HG03039 (cell line): Measurements from ENCODE around the gene PVALEF.

Source experiments
- ATAC-seq: cut with Tn5 transposase; IDR thresholded peaks from one replicate; pipeline ENCODE4 v1.9.1; 2021; ENCODE audit warnings: mild to moderate bottlenecking, moderate library complexity; ENCODE audit not compliant: unreplicated experiment

PVALEF gene

GRCh38 chr17:81194941-81195901, 29.9 kb downstream of the PVALEF start:
- ATAC-seq, result no peak

- no peak for ATAC-seq
These were observed 30.7 kb downstream of the PVALEF start for GRCh38 chr17:81195941-81196495.

GRCh38 chr17:81196505-81197408, 31.4 kb downstream of the PVALEF start:
- ATAC-seq, result no peak

- ATAC-seq, result no peak
These were observed 32.1 kb downstream of the PVALEF start for GRCh38 chr17:81197409-81197795.

GRCh38 chr17:81197831-81198490, 32.7 kb downstream of the PVALEF start:
- no peak for ATAC-seq

- ATAC-seq, result no peak
These were observed 33.6 kb downstream of the PVALEF start for GRCh38 chr17:81198826-81199481.

- ATAC-seq, result no peak
These were observed 34.1 kb downstream of the PVALEF start for GRCh38 chr17:81199482-81199830.

- no peak for ATAC-seq
These were observed 34.9 kb downstream of the PVALEF start for GRCh38 chr17:81200201-81200600.

GRCh38 chr17:81200695-81201580, 35.6 kb downstream of the PVALEF start:
- ATAC-seq, result no peak

GRCh38 chr17:81202318-81202717, 37.0 kb downstream of the PVALEF start:
- no peak for ATAC-seq

- ATAC-seq, result no peak
These were observed 37.8 kb downstream of the PVALEF start for GRCh38 chr17:81203136-81203535.

- ATAC-seq, result no peak
These were observed 39.3 kb downstream of the PVALEF start for GRCh38 chr17:81204578-81204977.

GRCh38 chr17:81206166-81206565, 40.9 kb downstream of the PVALEF start:
- ATAC-seq, result no peak

GRCh38 chr17:81206657-81207056, 41.4 kb downstream of the PVALEF start:
- ATAC-seq, result no peak

GRCh38 chr17:81207610-81208581, 42.6 kb downstream of the PVALEF start:
- ATAC-seq, result no peak

- ATAC-seq, result no peak
These were observed 43.3 kb downstream of the PVALEF start for GRCh38 chr17:81208651-81209050.

GRCh38 chr17:81209141-81209540, 43.8 kb downstream of the PVALEF start:
- ATAC-seq, result no peak

GRCh38 chr17:81210466-81210865, 45.2 kb downstream of the PVALEF start:
- no peak for ATAC-seq
